SK-N-SH (cell line): ENCODE data around the gene EIF5A. TPM values are rescaled to one million over a fixed set of nuclear protein-coding genes. Genes with fewer than 3 reads are reported as not detected.

Source experiments
- CTCF ChIA-PET: fragments of 300-600, 350-600 bp; formaldehyde crosslinking; extraction: SDS; loops from one replicate; lab custom pipeline; 2021; lab: Yijun Ruan, JAX
- POLR2A ChIA-PET: fragments of 350-600 bp; sonication (Branson Sonifier 250); formaldehyde crosslinking; extraction: SDS; loops from one replicate; lab custom pipeline; 2020; ENCODE audit warnings: antibody characterized with exemption, inconsistent platforms; lab: Yijun Ruan, JAX
- DNase-seq: peaks from one replicate; pipeline ENCODE4 v3.0.0; 2012
- H2AFZ ChIP-seq: fragments of 200-600 bp; sonication (generic); 2 replicates; pipeline ENCODE4 v1.8.1; 2016; ENCODE audit warnings: antibody characterized with exemption, mild to moderate bottlenecking, low read depth
- H3F3A ChIP-seq: fragments of 200-600 bp; sonication (generic); replicated peaks from 2 replicates; pipeline ENCODE3; 2016; ENCODE audit warnings: antibody characterized with exemption, mild to moderate bottlenecking; ENCODE audit not compliant: insufficient read depth
- H3K27ac ChIP-seq, 2 experiments: fragments of 200-500 bp in 1 of 2; fragments of 200-600 bp in 1 of 2; sonication (Bioruptor generic) in 1 of 2; sonication (generic), shearing (Covaris generic) in 1 of 2; 2 replicates each; pipeline versions ENCODE4 v1.5.1 to v1.6.1; 2014 to 2016; ENCODE audit warnings: low read depth in 2 of 2, inconsistent platforms in 1 of 2, low read length in 1 of 2, mild to moderate bottlenecking in 1 of 2, mixed read lengths in 1 of 2
- H3K27me3 ChIP-seq: fragments of 200-600 bp; sonication (generic), shearing (Covaris generic); 2 replicates; pipeline ENCODE4 v1.6.1; 2016; ENCODE audit warnings: mixed run types; ENCODE audit not compliant: insufficient read depth
- H3K36me3 ChIP-seq, 2 experiments: fragments of 200-500 bp in 1 of 2; fragments of 200-600 bp in 1 of 2; sonication (Bioruptor generic) in 1 of 2; sonication (generic) in 1 of 2; replicated peaks in 1 of 2; 2 replicates each; pipeline versions ENCODE3 to v1.5.1; 2014 to 2016; ENCODE audit warnings: low read length in 1 of 2, mild to moderate bottlenecking in 1 of 2; ENCODE audit not compliant: insufficient read depth in 2 of 2, control insufficient read depth in 1 of 2
- H3K4me1 ChIP-seq, 2 experiments: fragments of 200-500 bp in 1 of 2; fragments of 200-600 bp in 1 of 2; sonication (Bioruptor generic) in 1 of 2; sonication (generic), shearing (Covaris generic) in 1 of 2; 2 replicates each; pipeline versions ENCODE4 v1.5.1 to v1.6.1; 2014 to 2016; ENCODE audit warnings: low read depth in 1 of 2, low read length in 1 of 2, mixed run types in 1 of 2; ENCODE audit not compliant: insufficient read depth in 2 of 2, control insufficient read depth in 1 of 2
- H3K4me2 ChIP-seq: fragments of 200-600 bp; sonication (generic), shearing (Covaris generic); 2 replicates; pipeline ENCODE4 v1.6.1; 2017; ENCODE audit warnings: mixed run types
- H3K4me3 ChIP-seq, 2 experiments: fragments of 200-500 bp in 1 of 2; fragments of 200-600 bp in 1 of 2; sonication (Bioruptor generic) in 1 of 2; sonication (generic), shearing (Covaris generic) in 1 of 2; 2 replicates each; pipeline versions ENCODE4 v1.5.1 to v1.8.1; 2014 to 2016; ENCODE audit warnings: low read depth in 2 of 2, inconsistent platforms in 1 of 2, low read length in 1 of 2, mild to moderate bottlenecking in 1 of 2, mixed read lengths in 1 of 2, moderate library complexity in 1 of 2
- H3K79me2 ChIP-seq: fragments of 200-600 bp; sonication (generic); 2 replicates; pipeline ENCODE4 v1.8.1; 2017; ENCODE audit warnings: mild to moderate bottlenecking; ENCODE audit not compliant: insufficient read depth
- H3K9ac ChIP-seq: fragments of 200-600 bp; sonication (generic); 2 replicates; pipeline ENCODE4 v1.6.1; 2017; ENCODE audit warnings: mixed run types
- H3K9me2 ChIP-seq: fragments of 200-600 bp; sonication (generic); 2 replicates; pipeline ENCODE4 v1.6.1; 2017; ENCODE audit warnings: mixed run types
- H3K9me3 ChIP-seq: fragments of 200-600 bp; sonication (generic); 2 replicates; pipeline ENCODE4 v1.6.1; 2017; ENCODE audit warnings: mixed run types, mild to moderate bottlenecking, moderate library complexity
- H4K20me1 ChIP-seq: fragments of 200-600 bp; sonication (generic); 2 replicates; pipeline ENCODE4 v1.6.1; 2017; ENCODE audit warnings: mild to moderate bottlenecking, mixed run types; ENCODE audit not compliant: insufficient read depth
- CHD2 ChIP-seq: fragments of 150-350 bp; IDR thresholded peaks from 2 replicates; pipeline ENCODE4 v1.6.1; 2018; ENCODE audit warnings: low read length; ENCODE audit not compliant: partially characterized antibody
- EZH2phosphoT487 ChIP-seq: fragments of 200-600 bp; sonication (generic); IDR thresholded peaks from 2 replicates; pipeline ENCODE4 v1.6.1; 2017; ENCODE audit warnings: low read depth, mixed run types, mild to moderate bottlenecking, antibody characterized with exemption, moderate library complexity, borderline replicate concordance
- FOXJ3 ChIP-seq: sonication (generic); formaldehyde crosslinking; IDR thresholded peaks from 2 replicates; pipeline ENCODE4 v1.5.1; 2020; ENCODE audit warnings: mild to moderate bottlenecking, missing genetic modification reagents
- FOXM1 ChIP-seq: IDR thresholded peaks from 2 replicates; pipeline ENCODE4 v1.4.0; 2012; ENCODE audit warnings: low read depth, mild to moderate bottlenecking
- GATA2 ChIP-seq: sonication (generic); formaldehyde crosslinking; IDR thresholded peaks from 2 replicates; pipeline ENCODE4 v1.5.0; 2020; ENCODE audit warnings: mild to moderate bottlenecking, missing genetic modification reagents
- JUND ChIP-seq: IDR thresholded peaks from 2 replicates; pipeline ENCODE4 v1.4.0; 2012
- MAX ChIP-seq: IDR thresholded peaks from 2 replicates; pipeline ENCODE4 v1.4.0; 2012; ENCODE audit warnings: low read depth
- MXI1 ChIP-seq: IDR thresholded peaks from 2 replicates; pipeline ENCODE4 v1.6.1; 2012; ENCODE audit warnings: mild to moderate bottlenecking, low read depth, low read length, improper control_type of control experiment
- NRF1 ChIP-seq: IDR thresholded peaks from 2 replicates; pipeline ENCODE4 v1.6.1; 2012; ENCODE audit warnings: low read depth, mild to moderate bottlenecking, low read length
- RAD21 ChIP-seq: IDR thresholded peaks from 2 replicates; pipeline ENCODE4 v1.6.1; 2012; ENCODE audit warnings: mild to moderate bottlenecking, low read length
- RFX5 ChIP-seq: IDR thresholded peaks from 2 replicates; pipeline ENCODE4 v1.6.1; 2012; ENCODE audit warnings: mild to moderate bottlenecking, improper control_type of control experiment, low read length
- RXRA ChIP-seq: IDR thresholded peaks from 2 replicates; pipeline ENCODE4 v1.4.0; 2012; ENCODE audit warnings: low read depth, mild to moderate bottlenecking, borderline replicate concordance
- SIN3A ChIP-seq: IDR thresholded peaks from 2 replicates; pipeline ENCODE4 v1.6.1; 2012; ENCODE audit warnings: low read depth, mild to moderate bottlenecking, low read length, moderate library complexity, borderline replicate concordance
- SMC3 ChIP-seq: IDR thresholded peaks from 2 replicates; pipeline ENCODE4 v1.6.1; 2012; ENCODE audit warnings: low read depth, low read length, improper control_type of control experiment
- TAF1 ChIP-seq: IDR thresholded peaks from 2 replicates; pipeline ENCODE4 v1.6.1; 2012; ENCODE audit warnings: low read depth, mild to moderate bottlenecking, low read length, moderate library complexity, borderline replicate concordance
- TCF12 ChIP-seq: IDR thresholded peaks from 2 replicates; pipeline ENCODE4 v1.4.0; 2012
- TEAD4 ChIP-seq: IDR thresholded peaks from 2 replicates; pipeline ENCODE4 v1.4.0; 2012; ENCODE audit warnings: mild to moderate bottlenecking, borderline replicate concordance; ENCODE audit not compliant: insufficient read depth
- USF1 ChIP-seq: IDR thresholded peaks from 2 replicates; pipeline ENCODE4 v1.4.0; 2012; ENCODE audit warnings: low read depth, borderline replicate concordance
- YY1 ChIP-seq: IDR thresholded peaks from 2 replicates; pipeline ENCODE4 v1.4.0; 2012; ENCODE audit warnings: low read depth, mild to moderate bottlenecking
- ZBTB33 ChIP-seq: IDR thresholded peaks from 2 replicates; pipeline ENCODE4 v1.4.0; 2012; ENCODE audit warnings: low read depth, borderline replicate concordance
- WGBS: methylation state at CpG from one replicate; pipeline ENCODE4 v1.1.6; 2017; ENCODE audit warnings: low lambda C conversion rate; 5-methylcytosine and 5-hydroxymethylcytosine counted together
- polyA plus RNA-seq, 3 experiments: library from polyadenylated mRNA; depleted of rRNA; stranded (reverse); fragments of >200 nt; gene quantifications; 2 replicates each; pipeline ENCODE4 v1.2.3, GENCODE V29; 2012
- TF ChIP-seq, protein P1 (sequence below): fragments of 150-350 bp; IDR thresholded peaks from 2 replicates; pipeline ENCODE4 v1.6.1; 2016; ENCODE audit warnings: mild to moderate bottlenecking, low read depth, low read length
- TF ChIP-seq, protein P2 (sequence below): fragments of 200-600 bp; sonication (generic); IDR thresholded peaks from 2 replicates; pipeline ENCODE4 v1.6.1; 2017; ENCODE audit warnings: antibody characterized with exemption, mild to moderate bottlenecking, moderate library complexity
- TF ChIP-seq, protein P3 (sequence below): IDR thresholded peaks from 2 replicates; pipeline ENCODE4 v1.6.1; 2012; ENCODE audit warnings: mild to moderate bottlenecking, low read depth, low read length, moderate library complexity

Gene EIF5A
- polyA plus RNA-seq, 1 of the 3 experiments (the other 2 are of a cell fraction), result 971 TPM

DNA sequence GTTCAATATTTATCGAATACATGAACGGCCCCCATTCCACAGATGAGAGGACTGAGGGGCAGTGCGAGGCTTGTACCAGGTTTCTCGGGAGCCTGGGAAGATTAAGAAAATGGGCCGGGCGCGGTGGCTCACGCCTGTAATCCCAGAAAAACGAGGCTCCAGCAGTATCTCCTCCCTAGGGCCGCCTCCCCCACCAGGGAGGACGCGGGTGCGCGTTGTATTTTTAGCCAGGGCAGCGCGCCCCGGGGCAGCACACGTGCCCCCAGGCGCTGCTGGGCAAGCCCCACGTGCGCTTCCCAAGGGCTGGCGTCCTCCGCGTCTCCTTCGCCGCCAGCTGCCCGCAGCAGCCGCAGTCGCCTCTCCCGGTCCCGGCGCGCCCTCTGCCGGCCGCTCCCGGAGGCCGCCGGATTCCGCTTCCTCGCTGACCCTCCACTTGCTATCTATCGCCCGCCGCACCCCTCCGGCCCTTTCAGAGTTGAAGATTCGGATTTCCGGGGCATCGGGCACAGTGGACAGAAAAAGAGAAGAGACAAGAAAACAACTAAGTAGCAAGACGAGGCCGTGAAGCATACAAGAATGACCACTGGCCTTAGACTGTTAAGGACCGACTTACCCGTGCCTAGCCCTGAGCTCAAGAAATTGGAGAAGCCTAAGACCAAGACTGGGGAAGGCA, 11.1 kb upstream of the EIF5A start:
- H3K9me3 ChIP-seq, result no peaks in the 10 kb centered on the region
- peak overlapping the region; percentile 66; the same call in 1 of the 2 replicates for H3K4me2 ChIP-seq
- H3K9ac ChIP-seq, result no peak overlapping the region
- H3F3A ChIP-seq, result peaks cover 15% of the 10 kb centered on the region
- peak; percentile 92 for DNase-seq
- peaks cover 24% of the 10 kb centered on the region; the same call in 1 of the 2 replicates for H3K27me3 ChIP-seq
- H3K4me3 ChIP-seq, result peak overlapping the region in 1 of 2 experiments; percentile 37; a peak in 1 of 4 replicates
- no peaks in the 10 kb centered on the region for H3K9me2 ChIP-seq
- no peaks in the 10 kb centered on the region for H4K20me1 ChIP-seq
- H3K27ac ChIP-seq, result no peak overlapping the region
- ChIA-PET CTCF (interaction anchor here (0.6 to 5.8 kb wide), 66 partner anchors 8 to 391 kb away, joined by 3 to 169 read pairs (median 6); partner anchors contain the start of genes ACADVL, ACAP1, CLDN7 and CTDNEP1), POLR2A (interaction anchor here (1.0 to 1.3 kb wide), 2 partner anchors 15 to 62 kb away, joined by 3 to 5 read pairs; partner anchors contain the start of genes DVL2 and SLC2A4)
- peak overlapping the region; percentile 45 for H2AFZ ChIP-seq
- no peaks in the 10 kb centered on the region for H3K36me3 ChIP-seq
- H3K79me2 ChIP-seq, result no peaks in the 10 kb centered on the region
- 15% methylated on average over 35 of the region's 51 CpGs for WGBS
- H3K4me1 ChIP-seq, result peaks cover 3 to 8% of the 10 kb centered on the region in 2 experiments; a peak in 1 of 4 replicates
- TF ChIP-seq YY1 (no peak), SMC3 (peak; percentile 95), RXRA (no peak), RFX5 (no peak), FOXJ3 (CRISPR knock-in tag) (no peak), TAF1 (no peak), CHD2 (no peak), JUND (no peak), USF1 (peak; percentile 68; the same call in 1 of the 2 replicates), TCF12 (peak; percentile 17; the same call in 1 of the 2 replicates), TEAD4 (no peak), MXI1 (peak; percentile 93), GATA2 (CRISPR knock-in tag) (no peak), EZH2phosphoT487 (no peak), NRF1 (no peak), ZBTB33 (no peak), FOXM1 (peak; percentile 40; the same call in 1 of the 2 replicates), MAX (peak; percentile 94), SIN3A (0 out of 2 replicates have a peak, but pooled peaks have one; percentile 79), RAD21 (peak; percentile 92)
- TF ChIP-seq, protein P1, sequence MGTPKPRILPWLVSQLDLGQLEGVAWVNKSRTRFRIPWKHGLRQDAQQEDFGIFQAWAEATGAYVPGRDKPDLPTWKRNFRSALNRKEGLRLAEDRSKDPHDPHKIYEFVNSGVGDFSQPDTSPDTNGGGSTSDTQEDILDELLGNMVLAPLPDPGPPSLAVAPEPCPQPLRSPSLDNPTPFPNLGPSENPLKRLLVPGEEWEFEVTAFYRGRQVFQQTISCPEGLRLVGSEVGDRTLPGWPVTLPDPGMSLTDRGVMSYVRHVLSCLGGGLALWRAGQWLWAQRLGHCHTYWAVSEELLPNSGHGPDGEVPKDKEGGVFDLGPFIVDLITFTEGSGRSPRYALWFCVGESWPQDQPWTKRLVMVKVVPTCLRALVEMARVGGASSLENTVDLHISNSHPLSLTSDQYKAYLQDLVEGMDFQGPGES, result no peak
- TF ChIP-seq, protein P2, sequence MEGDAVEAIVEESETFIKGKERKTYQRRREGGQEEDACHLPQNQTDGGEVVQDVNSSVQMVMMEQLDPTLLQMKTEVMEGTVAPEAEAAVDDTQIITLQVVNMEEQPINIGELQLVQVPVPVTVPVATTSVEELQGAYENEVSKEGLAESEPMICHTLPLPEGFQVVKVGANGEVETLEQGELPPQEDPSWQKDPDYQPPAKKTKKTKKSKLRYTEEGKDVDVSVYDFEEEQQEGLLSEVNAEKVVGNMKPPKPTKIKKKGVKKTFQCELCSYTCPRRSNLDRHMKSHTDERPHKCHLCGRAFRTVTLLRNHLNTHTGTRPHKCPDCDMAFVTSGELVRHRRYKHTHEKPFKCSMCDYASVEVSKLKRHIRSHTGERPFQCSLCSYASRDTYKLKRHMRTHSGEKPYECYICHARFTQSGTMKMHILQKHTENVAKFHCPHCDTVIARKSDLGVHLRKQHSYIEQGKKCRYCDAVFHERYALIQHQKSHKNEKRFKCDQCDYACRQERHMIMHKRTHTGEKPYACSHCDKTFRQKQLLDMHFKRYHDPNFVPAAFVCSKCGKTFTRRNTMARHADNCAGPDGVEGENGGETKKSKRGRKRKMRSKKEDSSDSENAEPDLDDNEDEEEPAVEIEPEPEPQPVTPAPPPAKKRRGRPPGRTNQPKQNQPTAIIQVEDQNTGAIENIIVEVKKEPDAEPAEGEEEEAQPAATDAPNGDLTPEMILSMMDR, result peak; percentile 88
- TF ChIP-seq, protein P3, sequence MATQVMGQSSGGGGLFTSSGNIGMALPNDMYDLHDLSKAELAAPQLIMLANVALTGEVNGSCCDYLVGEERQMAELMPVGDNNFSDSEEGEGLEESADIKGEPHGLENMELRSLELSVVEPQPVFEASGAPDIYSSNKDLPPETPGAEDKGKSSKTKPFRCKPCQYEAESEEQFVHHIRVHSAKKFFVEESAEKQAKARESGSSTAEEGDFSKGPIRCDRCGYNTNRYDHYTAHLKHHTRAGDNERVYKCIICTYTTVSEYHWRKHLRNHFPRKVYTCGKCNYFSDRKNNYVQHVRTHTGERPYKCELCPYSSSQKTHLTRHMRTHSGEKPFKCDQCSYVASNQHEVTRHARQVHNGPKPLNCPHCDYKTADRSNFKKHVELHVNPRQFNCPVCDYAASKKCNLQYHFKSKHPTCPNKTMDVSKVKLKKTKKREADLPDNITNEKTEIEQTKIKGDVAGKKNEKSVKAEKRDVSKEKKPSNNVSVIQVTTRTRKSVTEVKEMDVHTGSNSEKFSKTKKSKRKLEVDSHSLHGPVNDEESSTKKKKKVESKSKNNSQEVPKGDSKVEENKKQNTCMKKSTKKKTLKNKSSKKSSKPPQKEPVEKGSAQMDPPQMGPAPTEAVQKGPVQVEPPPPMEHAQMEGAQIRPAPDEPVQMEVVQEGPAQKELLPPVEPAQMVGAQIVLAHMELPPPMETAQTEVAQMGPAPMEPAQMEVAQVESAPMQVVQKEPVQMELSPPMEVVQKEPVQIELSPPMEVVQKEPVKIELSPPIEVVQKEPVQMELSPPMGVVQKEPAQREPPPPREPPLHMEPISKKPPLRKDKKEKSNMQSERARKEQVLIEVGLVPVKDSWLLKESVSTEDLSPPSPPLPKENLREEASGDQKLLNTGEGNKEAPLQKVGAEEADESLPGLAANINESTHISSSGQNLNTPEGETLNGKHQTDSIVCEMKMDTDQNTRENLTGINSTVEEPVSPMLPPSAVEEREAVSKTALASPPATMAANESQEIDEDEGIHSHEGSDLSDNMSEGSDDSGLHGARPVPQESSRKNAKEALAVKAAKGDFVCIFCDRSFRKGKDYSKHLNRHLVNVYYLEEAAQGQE, result no peak
